H1 (cell line): ENCODE data around the gene SNX24.

ENCODE experiments used
- CBX5 ChIP-seq: fragments of 300-800, 300-1000 bp; sonication (generic); IDR thresholded peaks from 2 replicates; pipeline ENCODE4 v1.7.1; 2016; ENCODE audit warnings: antibody characterized with exemption, low read length, low read depth
- EP300 ChIP-seq, 2 experiments: IDR thresholded peaks; 1 replicate in 1 of 2; 2 replicates in 1 of 2; pipeline ENCODE4 v1.6.1; 2011 to 2012; ENCODE audit warnings: low read depth in 2 of 2, low read length in 2 of 2, mild to moderate bottlenecking in 2 of 2, borderline replicate concordance in 1 of 2, inconsistent platforms in 1 of 2, moderate library complexity in 1 of 2
- EZH2 ChIP-seq: fragments of 200-600 bp; sonication (generic); IDR thresholded peaks from 2 replicates; pipeline ENCODE4 v1.7.1; 2012; ENCODE audit warnings: low read depth, mild to moderate bottlenecking, moderate library complexity, low read length, inconsistent platforms; ENCODE audit not compliant: severe bottlenecking
- KDM1A ChIP-seq: fragments of 200-600, 300-600 bp; sonication (generic); IDR thresholded peaks from 2 replicates; pipeline ENCODE4 v1.7.1; 2016; ENCODE audit warnings: mild to moderate bottlenecking, low read length, borderline replicate concordance
- POLR2A ChIP-seq, 2 experiments: IDR thresholded peaks; 1 replicate in 1 of 2; 2 replicates in 1 of 2; pipeline ENCODE4 v1.6.1; 2011; ENCODE audit warnings: low read depth in 2 of 2, low read length in 2 of 2, mild to moderate bottlenecking in 2 of 2; ENCODE audit errors: control extremely low read depth in 1 of 2
- POLR2AphosphoS5 ChIP-seq: IDR thresholded peaks from 2 replicates; pipeline ENCODE4 v1.6.1; 2011; ENCODE audit warnings: low read depth, low read length
- RNF2 ChIP-seq: fragments of 200-900, 300-1000 bp; sonication (generic); IDR thresholded peaks from 2 replicates; pipeline ENCODE4 v1.7.1; 2016; ENCODE audit warnings: borderline replicate concordance, low read depth, mild to moderate bottlenecking, antibody characterized with exemption, low read length; ENCODE audit not compliant: poor library complexity, severe bottlenecking; ENCODE audit errors: missing control alignments
- SIRT6 ChIP-seq: IDR thresholded peaks from one replicate; pipeline ENCODE4 v1.7.1; 2012; ENCODE audit warnings: low read length, inconsistent platforms
- SUZ12 ChIP-seq: fragments of 200-600 bp; sonication (generic); IDR thresholded peaks from 2 replicates; pipeline ENCODE4 v1.6.1; 2012; ENCODE audit warnings: mild to moderate bottlenecking, inconsistent platforms, low read length, moderate library complexity, mixed read lengths
- YY1 ChIP-seq: IDR thresholded peaks from 2 replicates; pipeline ENCODE4 v1.6.1; 2011; ENCODE audit warnings: low read depth, mild to moderate bottlenecking, low read length
- TF ChIP-seq, protein P1 (sequence below), 3 experiments: IDR thresholded peaks; 1 replicate in 2 of 3; 2 replicates in 1 of 3; pipeline versions ENCODE4 v1.5.1 to v1.6.1; 2011; ENCODE audit warnings: low read length in 3 of 3, mild to moderate bottlenecking in 3 of 3, inconsistent platforms in 2 of 3, low read depth in 1 of 3, moderate library complexity in 1 of 3; ENCODE audit not compliant: insufficient read depth in 1 of 3; ENCODE audit errors: control extremely low read depth in 1 of 3
- TF ChIP-seq, protein P2 (sequence below): IDR thresholded peaks from 2 replicates; pipeline ENCODE4 v1.6.1; 2012; ENCODE audit warnings: inconsistent platforms
- TF ChIP-seq, protein P3 (sequence below): IDR thresholded peaks from 2 replicates; pipeline ENCODE4 v1.6.1; 2011; ENCODE audit warnings: low read length, improper control_type of control experiment

DNA sequence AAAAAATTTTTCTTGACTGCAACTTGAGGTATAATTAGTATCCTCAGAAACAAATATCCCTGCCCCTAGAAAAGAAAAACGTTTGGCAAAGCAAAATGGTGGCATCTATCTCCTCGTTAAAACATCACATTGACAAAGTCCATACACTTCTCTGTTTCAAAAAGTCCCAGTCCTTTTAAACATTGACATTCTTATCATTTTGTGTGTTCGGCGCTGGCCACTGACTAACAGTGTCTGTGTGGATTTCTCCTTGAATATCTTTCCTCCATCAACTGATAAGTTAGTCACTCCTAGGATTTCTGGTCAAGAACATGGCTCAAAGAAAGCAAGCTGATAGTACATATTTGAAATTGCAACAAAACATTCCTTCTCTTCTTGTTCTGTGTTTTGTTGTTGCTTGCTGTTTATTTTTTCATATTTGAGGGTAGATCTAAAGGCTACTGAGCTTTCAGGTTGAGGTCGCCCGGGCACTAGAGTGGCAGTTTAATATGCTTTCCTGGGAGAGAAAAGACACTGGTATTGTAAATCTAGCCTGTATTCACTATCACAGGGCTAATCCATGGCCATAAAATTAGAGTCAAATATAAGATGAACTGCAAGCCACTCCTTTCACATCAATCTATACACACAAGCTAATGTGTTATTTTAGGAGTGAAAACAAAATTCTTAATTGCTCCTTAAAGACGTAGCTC is 199.7 kb downstream of the SNX24 start:
- TF ChIP-seq EZH2 (no peak), SUZ12 (no peak), RNF2 (no peak), POLR2A (IDR thresholded peaks at IDR 0.05; ENCODE audit: control extremely low read depth in 1 of 2, low read depth in 2 of 2, low read length in 2 of 2) (no peak), SIRT6 (no peak), KDM1A (no peak), YY1 (no peak), EP300 (IDR thresholded peaks at IDR 0.05; ENCODE audit: borderline replicate concordance in 1 of 2, low read depth in 2 of 2, low read length in 2 of 2) (no peak), POLR2AphosphoS5 (no peak), CBX5 (no peak)
- TF ChIP-seq, protein P1, sequence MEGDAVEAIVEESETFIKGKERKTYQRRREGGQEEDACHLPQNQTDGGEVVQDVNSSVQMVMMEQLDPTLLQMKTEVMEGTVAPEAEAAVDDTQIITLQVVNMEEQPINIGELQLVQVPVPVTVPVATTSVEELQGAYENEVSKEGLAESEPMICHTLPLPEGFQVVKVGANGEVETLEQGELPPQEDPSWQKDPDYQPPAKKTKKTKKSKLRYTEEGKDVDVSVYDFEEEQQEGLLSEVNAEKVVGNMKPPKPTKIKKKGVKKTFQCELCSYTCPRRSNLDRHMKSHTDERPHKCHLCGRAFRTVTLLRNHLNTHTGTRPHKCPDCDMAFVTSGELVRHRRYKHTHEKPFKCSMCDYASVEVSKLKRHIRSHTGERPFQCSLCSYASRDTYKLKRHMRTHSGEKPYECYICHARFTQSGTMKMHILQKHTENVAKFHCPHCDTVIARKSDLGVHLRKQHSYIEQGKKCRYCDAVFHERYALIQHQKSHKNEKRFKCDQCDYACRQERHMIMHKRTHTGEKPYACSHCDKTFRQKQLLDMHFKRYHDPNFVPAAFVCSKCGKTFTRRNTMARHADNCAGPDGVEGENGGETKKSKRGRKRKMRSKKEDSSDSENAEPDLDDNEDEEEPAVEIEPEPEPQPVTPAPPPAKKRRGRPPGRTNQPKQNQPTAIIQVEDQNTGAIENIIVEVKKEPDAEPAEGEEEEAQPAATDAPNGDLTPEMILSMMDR (IDR thresholded peaks at IDR 0.05; ENCODE audit: control extremely low read depth in 1 of 3, insufficient read depth in 1 of 3, low read depth in 1 of 3, low read length in 3 of 3), result no peak
- TF ChIP-seq, protein P2, sequence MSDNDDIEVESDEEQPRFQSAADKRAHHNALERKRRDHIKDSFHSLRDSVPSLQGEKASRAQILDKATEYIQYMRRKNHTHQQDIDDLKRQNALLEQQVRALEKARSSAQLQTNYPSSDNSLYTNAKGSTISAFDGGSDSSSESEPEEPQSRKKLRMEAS, result no peak
- TF ChIP-seq, protein P3, sequence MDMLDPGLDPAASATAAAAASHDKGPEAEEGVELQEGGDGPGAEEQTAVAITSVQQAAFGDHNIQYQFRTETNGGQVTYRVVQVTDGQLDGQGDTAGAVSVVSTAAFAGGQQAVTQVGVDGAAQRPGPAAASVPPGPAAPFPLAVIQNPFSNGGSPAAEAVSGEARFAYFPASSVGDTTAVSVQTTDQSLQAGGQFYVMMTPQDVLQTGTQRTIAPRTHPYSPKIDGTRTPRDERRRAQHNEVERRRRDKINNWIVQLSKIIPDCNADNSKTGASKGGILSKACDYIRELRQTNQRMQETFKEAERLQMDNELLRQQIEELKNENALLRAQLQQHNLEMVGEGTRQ, result no peak
